ENCODE measurements around the gene IPO9. TPM values are rescaled to one million over a fixed set of nuclear protein-coding genes. Genes with fewer than 3 reads are reported as not detected.
"Not testable (repeated sequence)": the region's sequence is repeated elsewhere in the genome, so short reads cannot be mapped to it uniquely, and the experiment has no call there.

IPO9 gene
- total and polyA plus RNA-seq, 2 donors (not counting 1 experiment from before 2014, with no cell fraction given) = 13.3 to 56.9 TPM

DNA sequence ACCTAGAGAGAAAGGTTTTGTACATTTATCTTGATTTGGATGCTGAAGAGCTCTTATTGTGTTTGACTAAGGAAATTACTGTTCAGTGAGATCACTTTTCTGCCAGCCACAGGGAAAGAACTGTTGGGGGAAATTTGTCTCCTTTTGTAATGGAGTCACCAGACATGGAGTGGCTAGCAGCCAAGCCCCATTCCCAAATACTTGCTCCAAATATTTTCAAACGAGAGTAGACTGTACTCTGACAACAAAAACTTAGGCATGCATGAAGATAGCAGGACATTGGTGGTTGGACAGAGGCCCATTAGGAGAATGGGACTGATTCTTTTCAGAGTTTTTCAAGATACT, 21.1 kb downstream of the IPO9 start:
- Histone ChIP-seq H3K79me2 (ENCODE audit: control insufficient read depth, insufficient read depth, low read length) (peaks cover 16% of the 10 kb centered on the region), H4K20me1 (ENCODE audit: control insufficient read depth, insufficient read depth, low read length, poor library complexity, severe bottlenecking) (no peaks in the 10 kb centered on the region), H3K27me3 (replicated peaks in 1 of 4; ENCODE audit: control extremely low read depth in 1 of 4, control insufficient read depth in 3 of 4, insufficient read depth in 4 of 4, low read length in 3 of 4) (no peaks in the 10 kb centered on the region), H2AFZ (ENCODE audit: insufficient read depth, low read depth, low read length, poor library complexity, severe bottlenecking) (no peak overlapping the region), H3K9ac (ENCODE audit: low read length) (no peak overlapping the region), H3K4me1 (ENCODE audit: control insufficient read depth in 2 of 2, insufficient read depth in 2 of 2, low read length in 2 of 2) (no peaks in the 10 kb centered on the region), H3K4me3 (ENCODE audit: control extremely low read depth in 1 of 5, extremely low read depth in 1 of 5, insufficient read depth in 1 of 5, low read depth in 2 of 5, low read length in 4 of 5) (no peak overlapping the region), H3K4me2 (replicated peaks; ENCODE audit: low read depth, low read length, poor library complexity, severe bottlenecking) (no peak overlapping the region), H3K27ac (ENCODE audit: low read length in 2 of 2) (no peak overlapping the region), H3K9me3 (ENCODE audit: control extremely low read depth in 1 of 3, control insufficient read depth in 2 of 3, insufficient read depth in 1 of 3, low read length in 2 of 3) (no peaks in the 10 kb centered on the region), H3K36me3 (replicated peaks in 1 of 2; ENCODE audit: control extremely low read depth in 1 of 2, control insufficient read depth in 1 of 2, extremely low read depth in 1 of 2, insufficient read depth in 2 of 2, low read length in 1 of 2) (peaks cover 14 to 77% of the 10 kb centered on the region in 2 experiments)
- Mint-ChIP-seq H3K27me3 (no peaks in the 10 kb centered on the region), H3K4me1 (peaks cover 4% of the 10 kb centered on the region), H3K27ac (no peak overlapping the region), H3K9me3 (ENCODE audit: insufficient read depth) (no peaks in the 10 kb centered on the region), H3K4me3 (no peak overlapping the region)
- intact Hi-C loops (cut with micrococcal nuclease) = no loop called here
- DNase-seq (no peak), ATAC-seq (ENCODE audit: low read depth) (no peak)
- WGBS (ENCODE audit: insufficient coverage) = no CpG with 5 or more reads among the region's 1 CpG
- POLR2A ChIA-PET = no interaction called here
- CTCF ChIA-PET = interaction anchor here (0.6 kb wide), 1 partner anchor 14 kb away, joined by 5 read pairs; no protein-coding TSS in a partner anchor
- TF ChIP-seq EZH2 (IDR thresholded peaks at IDR 0.05; ENCODE audit: borderline replicate concordance, insufficient read depth, low read depth, low read length, poor library complexity, severe bottlenecking) = no peak
- TF ChIP-seq, protein P1, sequence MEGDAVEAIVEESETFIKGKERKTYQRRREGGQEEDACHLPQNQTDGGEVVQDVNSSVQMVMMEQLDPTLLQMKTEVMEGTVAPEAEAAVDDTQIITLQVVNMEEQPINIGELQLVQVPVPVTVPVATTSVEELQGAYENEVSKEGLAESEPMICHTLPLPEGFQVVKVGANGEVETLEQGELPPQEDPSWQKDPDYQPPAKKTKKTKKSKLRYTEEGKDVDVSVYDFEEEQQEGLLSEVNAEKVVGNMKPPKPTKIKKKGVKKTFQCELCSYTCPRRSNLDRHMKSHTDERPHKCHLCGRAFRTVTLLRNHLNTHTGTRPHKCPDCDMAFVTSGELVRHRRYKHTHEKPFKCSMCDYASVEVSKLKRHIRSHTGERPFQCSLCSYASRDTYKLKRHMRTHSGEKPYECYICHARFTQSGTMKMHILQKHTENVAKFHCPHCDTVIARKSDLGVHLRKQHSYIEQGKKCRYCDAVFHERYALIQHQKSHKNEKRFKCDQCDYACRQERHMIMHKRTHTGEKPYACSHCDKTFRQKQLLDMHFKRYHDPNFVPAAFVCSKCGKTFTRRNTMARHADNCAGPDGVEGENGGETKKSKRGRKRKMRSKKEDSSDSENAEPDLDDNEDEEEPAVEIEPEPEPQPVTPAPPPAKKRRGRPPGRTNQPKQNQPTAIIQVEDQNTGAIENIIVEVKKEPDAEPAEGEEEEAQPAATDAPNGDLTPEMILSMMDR (IDR thresholded peaks at IDR 0.05) = no peak

- ChIA-PET CTCF (no interaction called here), POLR2A (no interaction called here)
- H3K4me1 Mint-ChIP-seq = no peaks in the 10 kb centered on the region
- no peak overlapping the region for H2AFZ ChIP-seq (ENCODE audit: insufficient read depth, low read depth, low read length, poor library complexity, severe bottlenecking)
- H3K4me3 Mint-ChIP-seq = no peak overlapping the region
- H3K9me3 Mint-ChIP-seq (ENCODE audit: insufficient read depth) = no peaks in the 10 kb centered on the region
- H3K27ac Mint-ChIP-seq = no peak overlapping the region
- ATAC-seq (ENCODE audit: low read depth) (no peak), DNase-seq (no peak)
- peaks cover 14 to 95% of the 10 kb centered on the region in 2 experiments for H3K36me3 ChIP-seq (replicated peaks in 1 of 2; ENCODE audit: control extremely low read depth in 1 of 2, control insufficient read depth in 1 of 2, extremely low read depth in 1 of 2, insufficient read depth in 2 of 2, low read length in 1 of 2)
- peaks cover 5% of the 10 kb centered on the region for H3K79me2 ChIP-seq (ENCODE audit: control insufficient read depth, insufficient read depth, low read length)
- H3K27me3 Mint-ChIP-seq = no peaks in the 10 kb centered on the region
- no peaks in the 10 kb centered on the region for H3K27me3 ChIP-seq (replicated peaks in 1 of 4; ENCODE audit: control extremely low read depth in 1 of 4, control insufficient read depth in 3 of 4, insufficient read depth in 4 of 4, low read length in 3 of 4)
- TF ChIP-seq, protein P1 (IDR thresholded peaks at IDR 0.05) = no peak
- TF ChIP-seq EZH2 (IDR thresholded peaks at IDR 0.05; ENCODE audit: borderline replicate concordance, insufficient read depth, low read depth, low read length, poor library complexity, severe bottlenecking) = no peak
- no CpG with 5 or more reads among the region's 1 CpG for WGBS (ENCODE audit: insufficient coverage)
- intact Hi-C loops (cut with micrococcal nuclease) = no loop called here
- no peaks in the 10 kb centered on the region for H3K9me3 ChIP-seq (ENCODE audit: control extremely low read depth in 1 of 3, control insufficient read depth in 2 of 3, insufficient read depth in 1 of 3, low read length in 2 of 3)
- no peak overlapping the region for H3K4me2 ChIP-seq (replicated peaks; ENCODE audit: low read depth, low read length, poor library complexity, severe bottlenecking)
- no peaks in the 10 kb centered on the region for H4K20me1 ChIP-seq (ENCODE audit: control insufficient read depth, insufficient read depth, low read length, poor library complexity, severe bottlenecking)
- no peak overlapping the region for H3K27ac ChIP-seq (ENCODE audit: low read length in 2 of 2)
- H3K4me1 ChIP-seq (ENCODE audit: control insufficient read depth in 2 of 2, insufficient read depth in 2 of 2, low read length in 2 of 2) = no peaks in the 10 kb centered on the region
- H3K9ac ChIP-seq (ENCODE audit: low read length) = no peak overlapping the region
- no peak overlapping the region for H3K4me3 ChIP-seq (ENCODE audit: control extremely low read depth in 1 of 5, extremely low read depth in 1 of 5, insufficient read depth in 1 of 5, low read depth in 2 of 5, low read length in 4 of 5)
Observed at GRCh38 chr1:201851949-201852348, 23.0 kb downstream of the IPO9 start.

- H4K20me1 ChIP-seq (ENCODE audit: control insufficient read depth, insufficient read depth, low read length, poor library complexity, severe bottlenecking); H3K9ac ChIP-seq (ENCODE audit: low read length); H3K4me1 ChIP-seq (ENCODE audit: control insufficient read depth in 2 of 2, insufficient read depth in 2 of 2, low read length in 2 of 2); intact Hi-C loops (cut with micrococcal nuclease); H3K9me3 Mint-ChIP-seq (ENCODE audit: insufficient read depth); H3K27me3 Mint-ChIP-seq; H3K27ac ChIP-seq (ENCODE audit: low read length in 2 of 2); H2AFZ ChIP-seq (ENCODE audit: insufficient read depth, low read depth, low read length, poor library complexity, severe bottlenecking); H3K4me1 Mint-ChIP-seq; ATAC-seq (ENCODE audit: low read depth); DNase-seq; H3K79me2 ChIP-seq (ENCODE audit: control insufficient read depth, insufficient read depth, low read length); H3K4me3 ChIP-seq (ENCODE audit: control extremely low read depth in 1 of 5, extremely low read depth in 1 of 5, insufficient read depth in 1 of 5, low read depth in 2 of 5, low read length in 4 of 5); POLR2A ChIA-PET; H3K9me3 ChIP-seq (ENCODE audit: control extremely low read depth in 1 of 3, control insufficient read depth in 2 of 3, insufficient read depth in 1 of 3, low read length in 2 of 3); H3K4me3 Mint-ChIP-seq; CTCF ChIA-PET; H3K27ac Mint-ChIP-seq; H3K27me3 ChIP-seq (replicated peaks in 1 of 4; ENCODE audit: control extremely low read depth in 1 of 4, control insufficient read depth in 3 of 4, insufficient read depth in 4 of 4, low read length in 3 of 4); H3K4me2 ChIP-seq (replicated peaks; ENCODE audit: low read depth, low read length, poor library complexity, severe bottlenecking): not testable (repeated sequence)
- 100% methylated on average over 1 of the region's 2 CpGs for WGBS (ENCODE audit: insufficient coverage)
- H3K36me3 ChIP-seq (replicated peaks in 1 of 2; ENCODE audit: control extremely low read depth in 1 of 2, control insufficient read depth in 1 of 2, extremely low read depth in 1 of 2, insufficient read depth in 2 of 2, low read length in 1 of 2) = peaks cover 2 to 88% of the 10 kb centered on the region in 2 experiments
Observed at GRCh38 chr1:201856722-201857121, 27.8 kb downstream of the IPO9 start.
